GM12874 (cell line): ENCODE results near the gene LSAMP.
A peak's percentile ranks its signal among the peaks of the same experiment; 100 is the strongest.

Experiments used
- CTCF ChIP-seq: IDR thresholded peaks from 2 replicates; pipeline ENCODE4 v1.5.1; 2011; ENCODE audit warnings: low read depth, mild to moderate bottlenecking, control low read depth, low read length, moderate library complexity; ENCODE audit not compliant: insufficient read depth

LSAMP gene

GRCh38 chr3:115999001-115999585, 446.2 kb downstream of the LSAMP start:
- TF ChIP-seq CTCF, result no peak

- TF ChIP-seq CTCF, result no peak
These were observed 448.7 kb downstream of the LSAMP start for GRCh38 chr3:115996420-115997108.

- TF ChIP-seq CTCF, result no peak
These were observed 454.6 kb downstream of the LSAMP start for GRCh38 chr3:115990669-115991068.

GRCh38 chr3:115989684-115990421, 455.4 kb downstream of the LSAMP start:
- no peak for TF ChIP-seq CTCF

GRCh38 chr3:115986555-115987207, 458.6 kb downstream of the LSAMP start:
- TF ChIP-seq CTCF, result peak; percentile 21; the same call in 1 of the 2 replicates

- TF ChIP-seq CTCF, result no peak
These were observed 462.7 kb downstream of the LSAMP start for GRCh38 chr3:115982629-115983028.

- no peak for TF ChIP-seq CTCF
These were observed 463.2 kb downstream of the LSAMP start for GRCh38 chr3:115982108-115982507.
